Left renal pelvis (tissue), 4 donors: ENCODE results near the gene ACADS. TPM values are rescaled to one million over a fixed set of nuclear protein-coding genes. Genes with fewer than 3 reads are reported as not detected.

Experiments used
- DNase-seq, 4 donors: peaks; one replicate each; pipeline ENCODE4 v3.0.0-alpha.2; 2013; ENCODE audit warnings: low read depth in 4 of 4, low spot score in 3 of 4
- polyA plus RNA-seq, 4 donors: library from polyadenylated mRNA; unstranded; fragments of 120-200 nt; gene quantifications; one replicate each; pipeline ENCODE4 v1.2.1, GENCODE V29; 2013; ENCODE audit not compliant: insufficient read length in 4 of 4

The ACADS gene
- polyA plus RNA-seq, 4 donors: 7.1 to 25.5 (median 15.8) TPM

- DNase-seq: no peak
Measured at GRCh38 chr12:120699553-120699952, 26.1 kb upstream of the ACADS start.

GRCh38 chr12:120700886-120701285 is 24.7 kb upstream of the ACADS start:
- DNase-seq: no peak

GRCh38 chr12:120702637-120703036 is 23.0 kb upstream of the ACADS start:
- no peak for DNase-seq

DNA sequence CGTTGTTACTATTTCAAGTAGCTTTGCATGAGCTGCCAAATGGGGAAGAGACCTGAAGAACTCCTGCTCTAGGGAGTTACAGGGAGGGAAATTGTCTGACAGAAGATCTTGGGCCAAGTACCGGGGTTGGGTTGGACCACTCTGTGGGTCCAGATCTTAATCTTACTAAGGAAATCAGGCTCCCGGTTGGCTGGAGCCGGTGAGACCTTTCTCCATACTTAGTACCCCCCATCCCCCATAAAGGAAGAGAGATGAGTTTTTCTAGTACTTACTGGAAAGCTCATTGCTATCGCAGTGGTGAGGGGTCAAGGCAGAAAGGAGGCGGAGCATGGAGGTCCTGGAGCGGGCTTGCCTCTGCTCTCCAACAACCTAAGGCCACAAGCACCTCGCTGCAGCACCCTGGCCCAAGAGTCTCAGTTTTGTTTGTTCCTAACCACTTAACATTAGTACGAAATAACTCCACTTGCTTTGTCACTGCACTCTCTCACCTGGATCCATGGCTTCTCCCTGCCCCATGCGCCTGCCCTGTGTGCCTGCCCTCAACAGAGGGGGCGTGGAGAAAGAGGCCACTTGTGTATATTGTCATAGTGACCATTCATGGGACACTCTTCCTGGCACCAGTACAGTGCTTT is 22.2 kb upstream of the ACADS start:
- DNase-seq: no peak

GRCh38 chr12:120705618-120706017 is 20.0 kb upstream of the ACADS start:
- no peak for DNase-seq

DNA sequence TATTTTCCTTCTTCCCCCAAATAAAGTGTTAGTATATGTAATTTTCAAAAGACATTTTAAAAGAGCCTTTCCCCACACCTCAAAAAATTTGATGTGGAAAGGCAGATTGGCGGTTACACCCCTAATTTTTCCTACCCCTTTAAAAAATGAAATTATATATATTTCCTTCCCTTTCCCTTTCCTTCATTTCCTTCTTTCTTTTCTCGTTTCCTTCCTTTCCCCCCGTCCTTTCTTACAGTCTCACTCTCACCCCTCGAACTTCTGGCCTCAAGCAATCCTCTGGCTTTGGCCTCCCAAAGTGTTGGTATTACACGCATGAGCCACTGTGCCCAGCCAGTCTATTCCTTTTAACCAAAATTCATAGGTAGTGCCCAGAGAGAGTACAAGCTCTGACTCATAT is 19.6 kb upstream of the ACADS start:
- DNase-seq: no peak

- DNase-seq: no peak
Measured at GRCh38 chr12:120708651-120709050, 17.0 kb upstream of the ACADS start.

DNA sequence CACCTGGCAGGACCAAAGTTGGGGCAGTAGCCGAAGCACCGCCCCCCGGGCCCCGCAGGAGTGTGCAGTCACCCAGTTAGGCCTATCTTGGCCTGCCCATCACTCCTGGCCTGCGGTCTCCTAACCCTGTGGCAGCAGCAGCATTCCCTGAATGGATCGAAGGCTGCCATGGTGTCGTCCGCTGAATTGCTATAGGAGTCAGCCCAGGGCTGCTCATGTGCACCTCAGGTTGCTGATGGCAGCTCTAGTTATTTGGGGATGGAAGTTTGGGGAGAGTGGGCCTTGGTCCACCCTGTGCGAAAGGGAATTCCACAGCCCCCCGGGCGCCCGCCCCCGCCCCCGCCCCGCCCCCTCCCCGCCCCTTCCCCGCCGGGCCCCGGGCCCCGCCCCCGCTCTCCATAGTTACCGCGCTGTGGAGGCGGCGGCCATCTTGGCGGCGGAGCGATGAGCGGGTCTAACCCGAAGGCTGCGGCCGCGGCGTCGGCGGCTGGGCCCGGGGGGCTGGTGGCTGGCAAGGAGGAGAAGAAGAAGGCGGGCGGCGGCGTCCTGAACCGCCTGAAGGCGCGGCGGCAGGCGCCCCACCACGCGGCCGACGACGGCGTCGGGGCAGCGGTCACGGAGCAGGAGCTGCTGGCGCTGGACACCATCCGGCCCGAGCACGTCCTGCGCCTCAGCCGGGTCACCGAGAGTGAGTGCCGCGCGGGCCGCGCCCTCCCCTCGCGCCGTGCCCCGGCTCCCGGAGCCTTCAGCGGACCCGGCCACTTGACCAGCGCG is 15.4 kb upstream of the ACADS start, which contains the start of gene UNC119B:
Gene UNC119B (plus strand): TSS at position 428 of the 774 bp plus-strand sequence. CDS start 17 bp downstream, at position 445.
- peak in 1 of 4 donors; percentile 43 for DNase-seq

DNA sequence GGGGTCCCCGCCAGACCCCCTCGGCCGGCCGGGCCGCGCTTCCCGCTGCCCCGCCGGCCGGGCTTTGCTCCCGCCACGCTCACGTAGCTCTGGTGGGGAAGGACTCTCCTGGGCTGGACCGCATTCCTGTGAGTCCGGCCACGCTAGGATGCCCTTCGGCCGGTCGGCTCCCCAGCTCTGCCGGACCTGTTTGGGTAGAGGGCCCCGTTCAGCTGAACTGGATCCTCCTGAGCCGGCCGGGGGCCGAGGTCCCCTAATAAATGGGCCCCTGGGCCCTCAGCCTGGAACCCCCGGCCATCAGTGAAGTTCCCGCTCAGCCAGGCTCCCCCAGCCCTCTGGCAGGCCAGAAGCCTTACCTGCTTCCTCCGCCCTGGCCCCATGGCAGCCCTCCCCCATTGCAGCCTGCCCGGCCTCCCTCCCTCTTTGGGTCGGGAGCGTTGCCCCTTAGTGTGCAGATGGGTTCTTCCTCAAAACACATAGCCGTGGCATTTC is 14.8 kb upstream of the ACADS start:
- DNase-seq: no peak

DNA sequence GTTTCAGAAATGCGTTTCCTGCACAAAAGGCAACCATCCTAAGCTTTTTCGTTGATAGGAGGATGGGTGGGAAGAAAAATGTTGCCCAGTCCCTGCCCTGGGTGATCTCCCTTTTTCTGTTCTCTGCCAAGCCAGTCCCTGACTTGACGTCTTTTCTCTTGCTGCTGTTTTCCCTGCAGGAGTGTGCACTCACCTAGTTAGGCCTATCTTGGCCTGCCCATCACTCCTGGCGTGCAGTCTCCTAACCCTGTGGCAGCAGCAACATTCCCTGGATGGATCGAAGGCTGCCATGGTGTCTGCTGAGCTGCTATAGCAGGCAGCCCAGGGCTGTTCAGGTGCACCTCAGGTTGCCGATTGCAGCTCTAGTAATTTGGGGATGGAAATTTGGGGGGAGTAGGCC is 14.2 kb upstream of the ACADS start:
- no peak for DNase-seq

- DNase-seq: no peak
Measured at GRCh38 chr12:120712610-120713009, 13.0 kb upstream of the ACADS start.

GRCh38 chr12:120713861-120714482 is 11.7 kb upstream of the ACADS start:
- DNase-seq: peak in 3 of 4 donors; percentile 50 to 70 (median 61)

DNA sequence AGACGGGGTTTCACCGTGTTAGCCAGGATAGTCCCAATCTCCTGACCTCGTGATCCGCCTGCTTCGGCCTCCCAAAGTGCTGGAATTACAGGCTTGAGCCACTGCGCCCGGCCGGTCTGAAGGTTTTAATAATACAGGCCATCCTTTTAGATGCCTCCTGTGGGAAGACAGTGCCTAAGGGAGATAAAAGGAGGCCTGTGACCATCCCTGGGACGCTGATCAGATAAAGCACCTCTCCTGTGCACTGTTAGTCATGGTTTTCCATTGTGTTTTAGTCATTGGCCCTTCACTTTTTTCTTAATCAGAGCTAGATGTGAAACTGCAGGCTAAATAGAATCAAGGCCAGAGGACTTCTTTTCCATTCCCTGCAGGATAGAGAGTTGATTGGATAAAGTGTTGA is 7.6 kb upstream of the ACADS start:
- no peak for DNase-seq

- DNase-seq: no peak
Measured at GRCh38 chr12:120719072-120719471, 6.6 kb upstream of the ACADS start.

DNA sequence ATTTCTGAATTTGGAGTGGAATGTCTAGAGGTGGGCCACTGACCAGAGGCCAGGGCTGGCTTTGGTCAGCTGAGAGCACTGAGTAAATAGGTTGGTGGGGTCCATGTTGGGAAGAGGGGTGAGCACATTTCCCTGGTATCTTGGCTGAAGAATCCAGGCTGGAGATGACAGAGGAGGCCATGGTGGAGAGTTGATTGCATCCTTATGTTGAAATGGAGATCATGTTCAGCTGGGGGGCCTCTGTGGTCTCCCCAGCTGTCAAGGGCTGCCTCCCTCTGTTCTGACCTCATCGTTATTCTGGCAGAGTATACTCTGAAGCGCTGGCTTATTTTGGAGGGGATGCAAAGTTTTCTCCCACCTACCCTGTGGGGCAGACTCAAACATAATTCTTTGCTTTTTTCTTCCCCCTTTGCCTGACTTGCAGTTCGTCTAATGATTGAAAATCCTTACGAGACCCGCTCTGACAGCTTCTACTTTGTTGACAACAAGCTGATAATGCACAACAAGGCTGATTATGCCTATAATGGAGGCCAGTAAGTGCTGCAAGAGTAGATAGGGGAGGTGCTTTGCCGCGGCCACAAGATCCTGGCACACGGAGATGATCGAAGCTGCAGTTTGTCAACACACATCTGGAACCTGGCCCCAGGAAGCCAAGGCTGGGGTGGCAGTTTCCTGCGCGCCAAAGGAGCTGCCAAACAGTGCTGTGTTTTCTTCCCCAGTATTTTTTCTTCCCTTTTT is 6.0 kb upstream of the ACADS start:
- no peak for DNase-seq

- no peak for DNase-seq
Measured at GRCh38 chr12:120720234-120720986, 5.2 kb upstream of the ACADS start.

DNA sequence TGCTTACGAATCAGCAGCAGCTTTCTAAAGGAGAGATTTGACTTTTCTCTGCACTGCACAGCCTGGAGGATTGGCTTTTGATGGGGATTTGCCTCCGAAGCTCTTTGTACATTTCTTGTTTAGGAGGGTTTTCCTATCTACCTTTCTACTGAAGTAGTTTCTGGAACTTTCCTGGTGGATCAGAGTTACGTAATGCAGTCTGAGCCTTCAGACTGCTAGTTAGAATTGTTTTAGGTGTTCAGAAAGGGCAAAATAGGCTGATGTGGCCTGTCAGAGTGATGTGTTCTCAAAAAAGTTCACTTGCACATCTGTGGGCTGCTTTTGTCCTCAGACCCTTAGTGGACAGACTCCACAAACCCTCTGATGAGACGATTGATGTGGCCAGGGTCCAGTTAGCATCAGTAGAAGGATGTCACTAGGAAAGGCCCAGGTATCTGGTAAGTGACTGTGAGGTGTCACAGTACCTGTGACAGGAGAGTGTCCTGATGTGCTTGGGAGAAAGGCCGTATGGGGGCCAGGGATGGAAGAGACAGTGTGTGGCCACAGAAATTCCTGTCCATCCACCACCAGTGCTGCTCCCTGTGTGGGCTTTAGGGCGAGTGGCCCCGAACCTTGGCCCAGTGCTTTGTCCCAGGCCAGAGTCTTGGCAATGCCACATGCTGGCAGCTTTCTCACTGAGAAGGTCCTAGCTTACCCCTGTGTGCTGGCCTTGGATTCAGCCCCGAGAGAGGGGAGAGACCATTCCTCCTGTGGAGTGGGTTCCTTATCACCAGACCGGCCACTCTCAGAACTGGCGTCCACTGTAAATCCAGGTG is 4.4 kb upstream of the ACADS start:
- no peak for DNase-seq

- DNase-seq: no peak
Measured at GRCh38 chr12:120721866-120722265, 3.8 kb upstream of the ACADS start.

DNA sequence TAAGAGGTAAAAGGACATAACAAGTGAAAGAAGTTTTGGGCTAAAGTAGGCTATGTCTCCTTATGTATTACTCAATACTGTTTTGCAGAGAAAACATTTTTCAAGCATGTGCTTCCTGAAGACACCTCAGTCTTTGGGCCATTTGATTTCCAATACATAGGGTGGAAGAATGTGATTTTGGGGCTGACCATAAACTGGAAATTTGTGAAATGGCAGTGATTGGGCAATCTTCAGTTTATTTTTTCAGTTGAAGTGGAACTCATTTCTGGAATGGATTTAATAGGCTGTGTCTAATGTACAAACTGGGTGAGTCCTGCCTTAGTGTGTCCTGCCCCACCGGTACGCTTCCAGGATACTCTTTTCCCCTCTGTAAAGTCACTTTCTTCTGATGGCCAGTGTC is 2.8 kb upstream of the ACADS start:
- no peak for DNase-seq
